Hematopoietic multipotent progenitor cell treated with erythropoietin and hydrocortisone succinate and interleukin-3 and kit ligand, for 8 days (in vitro differentiated cells): ENCODE results near the gene MPPED1.

Experiments used
- DNase-seq: peaks from one replicate; pipeline ENCODE4 v3.0.0-alpha.2; 2015

MPPED1 gene

GRCh38 chr22:43412808-43413795 is 1.3 kb downstream of the MPPED1 start:
- DNase-seq, result no peak

- DNase-seq, result no peak
Observed at GRCh38 chr22:43413826-43414225, 2.0 kb downstream of the MPPED1 start.

DNA sequence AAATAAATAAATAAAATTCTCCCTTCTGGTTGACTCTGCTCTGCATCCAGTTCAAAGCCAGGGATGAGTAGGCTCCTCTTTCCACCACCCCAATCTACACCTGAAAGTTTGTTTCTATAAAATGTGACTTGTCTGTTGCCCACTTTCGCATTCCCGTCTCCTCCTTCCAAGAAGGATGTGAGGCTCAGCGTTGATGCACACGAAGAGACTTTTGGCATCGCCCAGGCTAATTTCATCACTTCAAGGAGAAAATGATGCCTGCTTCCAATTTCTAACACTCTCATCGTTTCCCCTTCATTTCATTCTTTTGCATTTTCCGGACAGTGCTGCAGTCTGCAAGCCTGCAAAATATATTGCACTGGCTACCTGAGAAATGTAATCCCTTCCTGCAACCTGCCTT is 3.9 kb downstream of the MPPED1 start:
- DNase-seq, result no peak

- DNase-seq, result no peak
Observed at GRCh38 chr22:43417555-43417954, 5.7 kb downstream of the MPPED1 start.

DNA sequence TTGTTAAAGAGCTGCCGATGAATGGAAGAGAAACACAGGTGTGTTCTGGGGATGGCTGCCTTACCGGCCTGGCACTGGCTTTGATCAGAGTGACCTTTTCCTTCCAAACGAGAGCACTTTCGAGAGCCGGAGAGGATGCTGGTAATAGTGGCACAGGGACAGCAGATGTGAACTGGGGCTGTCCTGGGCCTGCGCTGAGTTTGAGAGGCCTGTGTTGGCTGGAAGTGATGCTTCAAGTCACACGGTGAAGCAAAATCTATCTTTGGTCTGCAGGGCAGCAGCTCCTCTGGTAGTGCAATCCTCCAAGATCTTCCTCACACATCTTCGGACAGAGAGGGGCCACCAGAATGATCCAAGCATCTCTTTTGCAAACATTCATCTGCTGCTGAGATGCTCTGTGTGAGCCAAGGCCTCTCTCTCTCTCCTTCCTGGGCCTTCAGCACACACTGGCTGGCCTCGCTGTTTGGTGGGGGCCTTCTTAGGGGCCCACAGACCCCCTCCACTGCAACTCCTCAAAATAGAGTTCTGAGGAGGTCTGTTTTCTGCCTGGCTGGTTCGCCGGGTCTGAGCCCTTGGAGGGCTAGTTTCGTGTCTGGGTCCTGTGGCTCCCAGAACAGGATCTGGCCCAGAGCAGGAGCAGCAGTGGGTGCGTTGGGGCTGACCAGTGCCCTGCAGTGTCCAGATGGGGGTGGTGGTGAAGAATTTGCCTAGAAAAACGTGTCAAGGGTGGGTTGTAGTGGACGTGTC is 6.4 kb downstream of the MPPED1 start:
- no peak for DNase-seq

- no peak for DNase-seq
Observed at GRCh38 chr22:43419371-43420080, 7.7 kb downstream of the MPPED1 start.

DNA sequence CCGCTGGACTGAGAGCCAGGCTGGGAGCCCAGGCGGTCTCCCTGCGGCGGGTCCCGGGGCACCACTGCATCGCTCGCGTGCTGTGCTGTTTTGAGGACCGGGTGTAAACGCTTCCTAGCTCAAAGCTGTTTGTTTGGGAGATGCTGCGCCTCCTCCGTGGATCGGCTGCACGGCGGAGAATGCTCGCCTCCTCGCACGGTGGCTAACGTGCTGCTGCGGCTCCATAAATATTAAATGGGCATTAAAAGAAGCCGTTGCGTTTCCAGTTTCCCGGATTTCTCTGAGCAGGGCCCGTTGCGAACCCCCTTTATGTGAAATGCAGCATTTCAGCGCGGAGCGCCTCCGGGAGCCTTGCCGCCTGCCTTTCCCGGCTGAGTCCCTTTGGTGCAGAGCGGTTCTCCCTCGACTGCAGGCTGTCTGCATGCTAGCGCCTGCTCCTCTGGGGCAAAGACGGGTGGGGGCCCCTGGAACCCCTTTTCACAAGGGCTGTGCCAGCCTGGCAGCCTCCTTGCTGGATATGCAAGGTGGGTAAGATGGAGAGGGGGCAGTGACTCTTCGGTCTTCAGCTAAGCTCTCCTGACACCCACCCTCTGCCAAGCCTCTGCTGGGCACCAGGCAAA is 9.3 kb downstream of the MPPED1 start:
- no peak for DNase-seq

DNA sequence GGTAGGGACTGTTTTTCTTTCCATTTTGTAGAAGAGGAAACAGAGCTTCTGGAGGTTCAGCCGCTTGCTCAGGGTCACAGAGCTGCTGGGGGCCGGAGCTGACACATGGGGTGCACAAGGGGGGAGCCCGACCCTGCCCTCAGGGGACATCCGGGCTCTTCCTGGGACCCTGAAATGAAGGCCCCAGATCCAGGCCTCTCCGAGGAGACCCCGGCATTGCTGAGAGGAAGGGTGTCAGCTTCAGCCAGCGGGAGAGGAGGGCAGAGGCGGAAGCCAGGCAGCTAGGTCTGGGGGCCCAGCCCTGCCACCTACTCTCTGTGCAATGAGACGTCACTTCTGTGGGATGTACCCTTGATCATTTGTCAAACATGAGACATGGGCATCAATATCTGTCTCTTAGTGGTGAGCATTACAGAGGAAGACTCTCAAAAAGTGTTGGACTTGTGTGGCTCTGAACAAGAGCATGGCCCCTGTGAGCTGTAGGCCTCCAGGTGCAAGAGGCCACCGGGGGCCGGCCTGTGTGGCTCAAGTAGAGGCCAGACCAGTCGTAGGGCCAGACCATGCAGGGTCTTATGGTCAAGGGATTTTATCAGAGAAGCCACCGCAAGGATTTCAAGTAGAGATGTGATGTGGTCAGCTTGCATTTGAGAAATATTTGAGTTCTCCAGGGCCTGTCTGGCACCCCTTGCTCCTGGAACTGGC is 10.3 kb downstream of the MPPED1 start:
- no peak for DNase-seq

- no peak for DNase-seq
Observed at GRCh38 chr22:43423046-43423445, 11.2 kb downstream of the MPPED1 start.

GRCh38 chr22:43424201-43424600 is 12.4 kb downstream of the MPPED1 start:
- no peak for DNase-seq

- no peak for DNase-seq
Observed at GRCh38 chr22:43424666-43425630, 13.1 kb downstream of the MPPED1 start.

GRCh38 chr22:43425976-43426785 is 14.4 kb downstream of the MPPED1 start:
- no peak for DNase-seq

GRCh38 chr22:43426816-43427215 is 15.0 kb downstream of the MPPED1 start:
- DNase-seq, result no peak

GRCh38 chr22:43427296-43428004 is 15.6 kb downstream of the MPPED1 start:
- no peak for DNase-seq

GRCh38 chr22:43428005-43428485 is 16.2 kb downstream of the MPPED1 start:
- DNase-seq, result no peak

GRCh38 chr22:43428521-43428920 is 16.7 kb downstream of the MPPED1 start:
- DNase-seq, result no peak

DNA sequence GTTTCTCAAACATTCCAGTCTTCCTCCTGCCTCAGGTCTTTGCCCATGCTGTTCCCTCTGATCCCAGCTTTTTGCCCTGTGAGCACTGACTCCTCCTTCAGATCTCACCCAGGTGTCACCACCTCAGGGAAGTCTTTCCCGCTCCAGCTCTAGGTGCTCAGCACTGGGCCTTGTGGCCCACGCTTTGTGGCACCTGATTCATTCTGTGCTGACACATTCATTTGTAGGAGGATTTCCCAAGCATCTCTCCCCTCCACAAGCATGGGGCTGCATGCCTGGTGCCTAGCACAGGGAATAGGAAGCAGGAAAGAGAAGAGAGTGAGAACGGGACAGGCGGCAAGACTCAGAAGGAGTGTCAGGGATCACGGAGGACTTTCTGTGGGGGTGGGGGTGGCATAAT is 17.6 kb downstream of the MPPED1 start:
- DNase-seq, result no peak

DNA sequence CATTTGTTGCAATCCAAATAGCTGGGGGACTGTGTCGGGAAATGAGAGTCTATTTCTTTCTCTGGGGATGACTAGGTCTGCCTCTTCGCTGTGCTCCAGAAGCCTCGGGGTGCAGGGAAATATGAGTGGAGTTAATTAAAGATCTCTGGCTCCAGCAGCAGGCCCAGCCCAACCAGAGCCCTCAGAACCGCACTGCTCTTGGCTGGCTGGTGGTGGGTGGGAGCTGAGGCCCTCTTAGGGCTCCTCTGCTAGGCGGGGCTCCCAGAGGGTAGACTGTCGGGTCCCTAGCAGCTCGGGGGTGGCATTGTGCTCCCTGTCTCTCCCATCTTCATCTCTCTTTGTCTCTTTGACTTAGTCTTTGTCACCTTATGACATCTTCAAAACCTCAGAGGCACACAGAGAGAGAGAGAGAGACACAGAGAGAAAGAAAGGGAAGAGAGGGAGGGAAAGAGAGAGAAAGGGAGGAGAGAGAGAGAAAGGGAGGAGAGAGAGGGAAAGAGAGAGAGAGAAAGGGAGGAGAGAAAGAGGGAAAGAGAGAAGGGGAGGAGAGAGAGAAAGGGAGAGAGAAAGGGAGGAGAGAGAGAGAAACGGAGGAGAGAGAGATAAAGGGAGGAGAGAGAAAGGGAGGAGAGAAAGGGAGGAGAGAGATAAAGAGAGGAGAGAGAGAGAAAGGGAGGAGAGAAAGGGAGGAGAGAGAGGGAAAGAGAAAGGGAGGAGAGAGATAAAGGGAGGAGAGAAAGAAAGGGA is 20.2 kb downstream of the MPPED1 start:
- DNase-seq, result no peak
